NB4 (cell line): ENCODE measurements around the gene NHERF1.

Experiments
- MYC ChIP-seq: IDR thresholded peaks from 2 replicates; pipeline ENCODE4 v1.6.1; 2011; ENCODE audit warnings: low read depth, low read length
- TF ChIP-seq, protein P1 (sequence below): IDR thresholded peaks from one replicate; pipeline ENCODE4 v1.5.1; 2012; ENCODE audit warnings: low read depth, low read length

DNA sequence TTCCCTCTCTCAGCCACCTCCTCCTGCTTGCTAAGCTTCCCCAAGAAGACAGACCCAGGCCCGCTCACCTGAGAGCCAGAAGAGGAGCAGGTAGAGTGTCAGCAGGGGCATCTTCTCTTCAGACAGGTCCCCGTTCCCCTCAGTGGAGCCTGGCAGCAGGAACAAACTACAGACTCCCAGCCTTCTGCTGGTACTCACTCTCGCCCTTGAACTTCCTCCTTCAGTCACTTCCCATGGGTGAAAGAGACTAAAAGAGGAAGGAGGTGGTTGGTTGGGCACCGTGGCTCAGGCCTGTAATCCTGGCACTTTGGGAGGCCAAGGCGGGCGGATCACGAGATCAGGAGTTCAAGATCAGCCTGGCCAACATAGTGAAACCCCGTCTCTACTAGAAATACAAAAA is 35.7 kb upstream of the NHERF1 start, which contains the start of gene CD300LF:
- TF ChIP-seq, protein P1, sequence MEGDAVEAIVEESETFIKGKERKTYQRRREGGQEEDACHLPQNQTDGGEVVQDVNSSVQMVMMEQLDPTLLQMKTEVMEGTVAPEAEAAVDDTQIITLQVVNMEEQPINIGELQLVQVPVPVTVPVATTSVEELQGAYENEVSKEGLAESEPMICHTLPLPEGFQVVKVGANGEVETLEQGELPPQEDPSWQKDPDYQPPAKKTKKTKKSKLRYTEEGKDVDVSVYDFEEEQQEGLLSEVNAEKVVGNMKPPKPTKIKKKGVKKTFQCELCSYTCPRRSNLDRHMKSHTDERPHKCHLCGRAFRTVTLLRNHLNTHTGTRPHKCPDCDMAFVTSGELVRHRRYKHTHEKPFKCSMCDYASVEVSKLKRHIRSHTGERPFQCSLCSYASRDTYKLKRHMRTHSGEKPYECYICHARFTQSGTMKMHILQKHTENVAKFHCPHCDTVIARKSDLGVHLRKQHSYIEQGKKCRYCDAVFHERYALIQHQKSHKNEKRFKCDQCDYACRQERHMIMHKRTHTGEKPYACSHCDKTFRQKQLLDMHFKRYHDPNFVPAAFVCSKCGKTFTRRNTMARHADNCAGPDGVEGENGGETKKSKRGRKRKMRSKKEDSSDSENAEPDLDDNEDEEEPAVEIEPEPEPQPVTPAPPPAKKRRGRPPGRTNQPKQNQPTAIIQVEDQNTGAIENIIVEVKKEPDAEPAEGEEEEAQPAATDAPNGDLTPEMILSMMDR = no peak
- TF ChIP-seq MYC = no peak
